Left renal pelvis (tissue), 4 donors: ENCODE data around the gene GFAP. TPM values are rescaled to one million over a fixed set of nuclear protein-coding genes. Genes with fewer than 3 reads are reported as not detected.

Experiments used
- DNase-seq, 4 donors: peaks; one replicate each; pipeline ENCODE4 v3.0.0-alpha.2; 2013; ENCODE audit warnings: low read depth in 4 of 4, low spot score in 3 of 4
- polyA plus RNA-seq, 4 donors: library from polyadenylated mRNA; unstranded; fragments of 120-200 nt; gene quantifications; one replicate each; pipeline ENCODE4 v1.2.1, GENCODE V29; 2013; ENCODE audit not compliant: insufficient read length in 4 of 4

GFAP gene
- polyA plus RNA-seq, 4 donors = 0.35 to 1.3 (median 0.67) TPM

- DNase-seq = no peak
Observed at GRCh38 chr17:44903012-44903685, 12.2 kb downstream of the GFAP start.

GRCh38 chr17:44902135-44902760 lies 13.1 kb downstream of the GFAP start:
- DNase-seq = no peak

GRCh38 chr17:44901411-44901921 lies 13.8 kb downstream of the GFAP start:
- no peak for DNase-seq

- DNase-seq = no peak
Observed at GRCh38 chr17:44900894-44901293, 14.4 kb downstream of the GFAP start.

GRCh38 chr17:44899074-44899782 lies 16.1 kb downstream of the GFAP start, which contains the start of gene EFTUD2:
TSS of gene EFTUD2 (minus strand) at chr17:44899445. CDS start at chr17:44894521, 4,924 bp downstream.
- peak; percentile 79 to 89 (median 85) for DNase-seq

- DNase-seq = no peak
Observed at GRCh38 chr17:44898768-44899073, 16.6 kb downstream of the GFAP start.

- DNase-seq = no peak
Observed at GRCh38 chr17:44894642-44895041, 20.7 kb downstream of the GFAP start.

GRCh38 chr17:44892250-44892649 lies 23.1 kb downstream of the GFAP start:
- DNase-seq = no peak

- DNase-seq = no peak
Observed at GRCh38 chr17:44889003-44889402, 26.3 kb downstream of the GFAP start.

GRCh38 chr17:44887971-44888954 lies 27.0 kb downstream of the GFAP start:
- no peak for DNase-seq

- no peak for DNase-seq
Observed at GRCh38 chr17:44887016-44887415, 28.3 kb downstream of the GFAP start.

GRCh38 chr17:44884941-44885340 lies 30.4 kb downstream of the GFAP start:
- DNase-seq = no peak

- DNase-seq = no peak
Observed at GRCh38 chr17:44881145-44881544, 34.2 kb downstream of the GFAP start.

GRCh38 chr17:44880062-44880461 lies 35.2 kb downstream of the GFAP start:
- DNase-seq = no peak

GRCh38 chr17:44879376-44879775 lies 35.9 kb downstream of the GFAP start:
- DNase-seq = no peak

- peak in 1 of 4 donors; percentile 18 for DNase-seq
Observed at GRCh38 chr17:44878627-44879221, 36.6 kb downstream of the GFAP start.

GRCh38 chr17:44877121-44877520 lies 38.2 kb downstream of the GFAP start:
- no peak for DNase-seq

GRCh38 chr17:44875761-44876160 lies 39.5 kb downstream of the GFAP start:
- DNase-seq = no peak

- DNase-seq = no peak
Observed at GRCh38 chr17:44872131-44872768, 43.0 kb downstream of the GFAP start.

GRCh38 chr17:44871556-44871955 lies 43.7 kb downstream of the GFAP start:
- DNase-seq = no peak
